H1 (cell line): ENCODE data around the gene C15orf61. TPM values are rescaled to one million over a fixed set of nuclear protein-coding genes. Genes with fewer than 3 reads are reported as not detected.

Experiments used
- CTCF ChIA-PET: fragments of 300-600 bp; sonication (Branson Sonifier 250); formaldehyde crosslinking; loops from one replicate; lab custom pipeline; 2021; ENCODE audit not compliant: partially characterized antibody; lab: Charles Lee
- POLR2A ChIA-PET: fragments of 300-600 bp; sonication (Branson Sonifier 250); formaldehyde crosslinking; loops from one replicate; lab custom pipeline; 2021; ENCODE audit warnings: inconsistent platforms; ENCODE audit not compliant: partially characterized antibody; lab: Charles Lee
- DNase-seq, 2 experiments: peaks; one replicate each; pipeline versions ENCODE4 v3.0.0 to v3.0.0-alpha.2; 2010 to 2022; ENCODE audit warnings: low spot score in 2 of 2, low read depth in 1 of 2, mixed read lengths in 1 of 2
- FAIRE-seq: peaks from 2 replicates; lab custom pipeline; 2011; peaks lifted over from hg19 to GRCh38; lab: Jason Lieb, UNC
- H2AFZ ChIP-seq: 2 replicates; pipeline ENCODE4 v1.8.1; 2012; ENCODE audit warnings: low read length, inconsistent platforms
- H2AK5ac ChIP-seq: 2 replicates; pipeline ENCODE4 v1.6.1; 2013; ENCODE audit warnings: low read depth, low read length
- H2BK120ac ChIP-seq: replicated peaks from 2 replicates; pipeline ENCODE3; 2013; ENCODE audit warnings: low read depth, low read length, inconsistent platforms
- H2BK12ac ChIP-seq: 2 replicates; pipeline ENCODE4 v1.6.1; 2013; ENCODE audit warnings: low read depth, low read length
- H2BK15ac ChIP-seq: 2 replicates; pipeline ENCODE4 v1.6.1; 2013; ENCODE audit warnings: low read length
- H2BK20ac ChIP-seq: 2 replicates; pipeline ENCODE4 v1.6.1; 2013; ENCODE audit warnings: low read length
- H2BK5ac ChIP-seq: 2 replicates; pipeline ENCODE4 v1.6.1; 2013; ENCODE audit warnings: low read depth, low read length
- H3K14ac ChIP-seq: 2 replicates; pipeline ENCODE4 v1.6.1; 2013; ENCODE audit warnings: inconsistent platforms; ENCODE audit not compliant: insufficient read length
- H3K18ac ChIP-seq: 2 replicates; pipeline ENCODE4 v1.6.1; 2013; ENCODE audit warnings: low read length; ENCODE audit errors: extremely low read depth
- H3K23ac ChIP-seq: 2 replicates; pipeline ENCODE4 v1.6.1; 2013; ENCODE audit warnings: inconsistent platforms; ENCODE audit not compliant: insufficient read length
- H3K23me2 ChIP-seq: 2 replicates; pipeline ENCODE4 v1.6.1; 2013; ENCODE audit warnings: low read depth, low read length
- H3K27ac ChIP-seq: 2 replicates; pipeline ENCODE4 v1.6.1; 2011; ENCODE audit warnings: low read depth, low read length, inconsistent platforms
- H3K27me3 ChIP-seq, 4 experiments: replicated peaks in 1 of 4; 1 replicate in 1 of 4; 2 replicates in 3 of 4; pipeline versions ENCODE4 v1.6.1 to v1.8.1; 2011 to 2013; ENCODE audit warnings: low read length in 3 of 4, mild to moderate bottlenecking in 3 of 4, inconsistent platforms in 2 of 4, mixed read lengths in 2 of 4, moderate library complexity in 1 of 4; ENCODE audit not compliant: control insufficient read depth in 3 of 4, insufficient read depth in 3 of 4; ENCODE audit errors: extremely low read depth in 1 of 4
- H3K36me3 ChIP-seq, 4 experiments: 2 replicates each; pipeline versions ENCODE4 v1.6.1 to v1.8.1; 2011 to 2013; ENCODE audit warnings: mild to moderate bottlenecking in 4 of 4, low read length in 3 of 4, moderate library complexity in 2 of 4, control low read depth in 1 of 4, inconsistent platforms in 1 of 4; ENCODE audit not compliant: insufficient read depth in 4 of 4, control insufficient read depth in 2 of 4
- H3K4ac ChIP-seq: replicated peaks from 2 replicates; pipeline ENCODE3; 2013; ENCODE audit warnings: low read length, low read depth, mixed read lengths, inconsistent platforms; ENCODE audit not compliant: insufficient read length
- H3K4me1 ChIP-seq, 4 experiments: replicated peaks in 1 of 4; 1 replicate in 1 of 4; 2 replicates in 3 of 4; pipeline versions ENCODE4 v1.6.1 to v1.8.1; 2011 to 2013; ENCODE audit warnings: low read length in 3 of 4, inconsistent platforms in 2 of 4, mixed read lengths in 1 of 4; ENCODE audit not compliant: insufficient read depth in 4 of 4, control insufficient read depth in 3 of 4
- H3K4me2 ChIP-seq, 2 experiments: 2 replicates each; pipeline versions ENCODE4 v1.6.1 to v1.8.1; 2011 to 2013; ENCODE audit warnings: low read depth in 2 of 2, low read length in 2 of 2, control low read depth in 1 of 2, inconsistent platforms in 1 of 2, mild to moderate bottlenecking in 1 of 2; ENCODE audit not compliant: insufficient read depth in 1 of 2
- H3K4me3 ChIP-seq, 4 experiments: fragments of 200-600, 300-600 bp in 1 of 4; sonication (generic), shearing (Covaris generic), sonication (Bioruptor Twin) in 1 of 4; 2 replicates each; pipeline versions ENCODE4 v1.5.1 to v1.8.1; 2011 to 2016; ENCODE audit warnings: low read length in 4 of 4, low read depth in 3 of 4, control low read depth in 2 of 4, inconsistent platforms in 2 of 4, mild to moderate bottlenecking in 2 of 4, mixed read lengths in 1 of 4, moderate library complexity in 1 of 4; ENCODE audit not compliant: insufficient read depth in 2 of 4; ENCODE audit errors: extremely low read depth in 1 of 4
- H3K56ac ChIP-seq: replicated peaks from 2 replicates; pipeline ENCODE3; 2013; ENCODE audit warnings: low read depth, mild to moderate bottlenecking, mixed read lengths, low read length, inconsistent platforms; ENCODE audit not compliant: insufficient read length
- H3K79me1 ChIP-seq: 2 replicates; pipeline ENCODE4 v1.6.1; 2013; ENCODE audit warnings: low read depth, low read length, control low read depth
- H3K79me2 ChIP-seq, 2 experiments: 2 replicates each; pipeline versions ENCODE4 v1.6.1 to v1.8.1; 2012 to 2013; ENCODE audit warnings: low read length in 2 of 2, mild to moderate bottlenecking in 2 of 2, inconsistent platforms in 1 of 2; ENCODE audit not compliant: insufficient read depth in 2 of 2, control insufficient read depth in 1 of 2
- H3K9ac ChIP-seq, 4 experiments: replicated peaks in 1 of 4; 1 replicate in 1 of 4; 2 replicates in 3 of 4; pipeline versions ENCODE4 v1.6.1 to v1.8.1; 2011 to 2013; ENCODE audit warnings: low read depth in 3 of 4, low read length in 3 of 4, control low read depth in 2 of 4, mild to moderate bottlenecking in 2 of 4, moderate library complexity in 2 of 4, inconsistent platforms in 1 of 4; ENCODE audit errors: extremely low read depth in 1 of 4
- H3K9me3 ChIP-seq, 2 experiments: 2 replicates each; pipeline versions ENCODE4 v1.6.1 to v1.8.1; 2012 to 2013; ENCODE audit warnings: mild to moderate bottlenecking in 2 of 2, moderate library complexity in 2 of 2, control low read depth in 1 of 2, inconsistent platforms in 1 of 2, low read depth in 1 of 2, low read length in 1 of 2, mixed read lengths in 1 of 2; ENCODE audit not compliant: insufficient read depth in 2 of 2
- H4K20me1 ChIP-seq, 2 experiments: replicated peaks in 1 of 2; 2 replicates each; pipeline versions ENCODE3 to v1.8.1; 2011 to 2013; ENCODE audit warnings: inconsistent platforms in 2 of 2, low read length in 2 of 2, mild to moderate bottlenecking in 1 of 2; ENCODE audit not compliant: insufficient read depth in 2 of 2, control insufficient read depth in 1 of 2
- H4K5ac ChIP-seq: 2 replicates; pipeline ENCODE4 v1.6.1; 2013; ENCODE audit warnings: low read length, low read depth, mixed read lengths, inconsistent platforms; ENCODE audit not compliant: insufficient read length
- H4K8ac ChIP-seq: 2 replicates; pipeline ENCODE4 v1.8.0; 2013; ENCODE audit warnings: mild to moderate bottlenecking, moderate library complexity, low read length, inconsistent platforms; ENCODE audit not compliant: insufficient read depth; ENCODE audit errors: extremely low read depth
- H4K91ac ChIP-seq: replicated peaks from 2 replicates; pipeline ENCODE3; 2013; ENCODE audit warnings: low read length, mixed read lengths, inconsistent platforms; ENCODE audit not compliant: insufficient read length
- BCL11A ChIP-seq, 2 experiments: IDR thresholded peaks; one replicate each; pipeline ENCODE4 v1.6.1; 2011; ENCODE audit warnings: low read depth in 2 of 2, low read length in 2 of 2, mild to moderate bottlenecking in 2 of 2
- BRCA1 ChIP-seq: IDR thresholded peaks from 2 replicates; pipeline ENCODE4 v1.6.1; 2012; ENCODE audit warnings: low read depth, low read length, improper control_type of control experiment
- EP300 ChIP-seq, 2 experiments: IDR thresholded peaks; 1 replicate in 1 of 2; 2 replicates in 1 of 2; pipeline ENCODE4 v1.6.1; 2011 to 2012; ENCODE audit warnings: low read depth in 2 of 2, low read length in 2 of 2, mild to moderate bottlenecking in 2 of 2, borderline replicate concordance in 1 of 2, inconsistent platforms in 1 of 2, moderate library complexity in 1 of 2
- POLR2AphosphoS5 ChIP-seq: IDR thresholded peaks from 2 replicates; pipeline ENCODE4 v1.6.1; 2011; ENCODE audit warnings: low read depth, low read length
- RBBP5 ChIP-seq: IDR thresholded peaks from 2 replicates; pipeline ENCODE4 v1.7.1; 2012; ENCODE audit warnings: low read depth, mild to moderate bottlenecking, inconsistent platforms, low read length, moderate library complexity, borderline replicate concordance
- WGBS, 2 experiments: shearing (Covaris generic) in 1 of 2; methylation state at CpG; one replicate each; pipeline versions ENCODE4 v1.1.6 to v1.1.7; 2013 to 2015; ENCODE audit warnings: low lambda C conversion rate in 2 of 2, mixed read lengths in 2 of 2, inconsistent platforms in 1 of 2, low coverage in 1 of 2, missing lambda C conversion rate in 1 of 2; ENCODE audit not compliant: insufficient replicate concordance in 2 of 2, insufficient coverage in 1 of 2, insufficient read length in 1 of 2; ENCODE audit errors: extremely low coverage in 1 of 2, missing lambda C conversion rate in 1 of 2; 5-methylcytosine and 5-hydroxymethylcytosine counted together
- polyA plus RNA-seq, 7 experiments: library from polyadenylated mRNA; depleted of rRNA in 3 of 7; stranded (reverse) in 5 of 7; unstranded in 2 of 7; fragments of >200 nt in 5 of 7; fragments of 200-250 nt in 2 of 7; gene quantifications; 1 replicate in 5 of 7; 2 replicates in 1 of 7; 4 replicates in 1 of 7; pipeline versions ENCODE4 v1.2.1 to v1.2.3, GENCODE V29; 2011 to 2013; ENCODE audit warnings: missing spikeins in 2 of 7, mixed read lengths in 2 of 7
- total RNA-seq: library from RNA; stranded (reverse); fragmentation: NEBNext Ultra II Directional; extraction: Animal tissue kit (Norgen Biotek cat#: 25700); gene quantifications from 2 replicates; pipeline ENCODE4 v1.2.1, GENCODE V29; 2021

The C15orf61 gene
- total and polyA plus RNA-seq, 2 of the 8 experiments (the other 6 are each of a cell fraction or from before 2014, with no cell fraction given) = 1.7 to 2.0 TPM

- DNase-seq (no peak), FAIRE-seq (no peak)
- H4K5ac ChIP-seq = no peak overlapping the region
- TF ChIP-seq POLR2AphosphoS5 (no peak), BCL11A (IDR thresholded peaks at IDR 0.05; ENCODE audit: low read depth in 2 of 2, low read length in 2 of 2) (no peak), EP300 (IDR thresholded peaks at IDR 0.05; ENCODE audit: borderline replicate concordance in 1 of 2, low read depth in 2 of 2, low read length in 2 of 2) (no peak), RBBP5 (no peak), BRCA1 (no peak)
- peaks cover 0 to 4% (median 3%) of the 10 kb centered on the region in 4 experiments; a peak in 5 of 7 replicates for H3K4me1 ChIP-seq
- H3K27me3 ChIP-seq = no peaks in the 10 kb centered on the region
- no peak overlapping the region for H2BK5ac ChIP-seq
- H3K36me3 ChIP-seq = peaks cover 0 to 4% (median 0%) of the 10 kb centered on the region in 4 experiments; a peak in 3 of 8 replicates
- H3K9ac ChIP-seq = no peak overlapping the region
- WGBS, 2 experiments = 88 to 100% methylated on average over 1 to 4 of the region's 4 CpGs
- H3K27ac ChIP-seq = no peak overlapping the region
- no peaks in the 10 kb centered on the region for H4K20me1 ChIP-seq
- H4K91ac ChIP-seq = no peak overlapping the region
- no peak overlapping the region for H2BK12ac ChIP-seq
- no peak overlapping the region for H2BK120ac ChIP-seq
- no peaks in the 10 kb centered on the region for H3K9me3 ChIP-seq
- CTCF ChIA-PET = interaction anchor here (0.9 to 1.6 kb wide), 2 partner anchors 60 to 99 kb away, joined by 3 read pairs; no protein-coding TSS in a partner anchor
- POLR2A ChIA-PET = no interaction called here
- H2BK20ac ChIP-seq = no peak overlapping the region
- H2AFZ ChIP-seq = no peak overlapping the region
- no peak overlapping the region for H4K8ac ChIP-seq
- H3K79me1 ChIP-seq = no peaks in the 10 kb centered on the region
- H3K4me2 ChIP-seq = no peak overlapping the region
- no peak overlapping the region for H3K56ac ChIP-seq
- no peak overlapping the region for H3K14ac ChIP-seq
- no peak overlapping the region for H2AK5ac ChIP-seq
- no peak overlapping the region for H3K4me3 ChIP-seq
- H3K18ac ChIP-seq = no peak overlapping the region
- H3K23me2 ChIP-seq = no peaks in the 10 kb centered on the region
- no peaks in the 10 kb centered on the region for H3K79me2 ChIP-seq
- no peak overlapping the region for H2BK15ac ChIP-seq
- H3K4ac ChIP-seq = no peak overlapping the region
- H3K23ac ChIP-seq = no peak overlapping the region
These were observed 33.6 kb downstream of the C15orf61 start for GRCh38 chr15:67554580-67554979.
